Measurements from ENCODE around the gene ZSCAN9.

Gene ZSCAN9

DNA sequence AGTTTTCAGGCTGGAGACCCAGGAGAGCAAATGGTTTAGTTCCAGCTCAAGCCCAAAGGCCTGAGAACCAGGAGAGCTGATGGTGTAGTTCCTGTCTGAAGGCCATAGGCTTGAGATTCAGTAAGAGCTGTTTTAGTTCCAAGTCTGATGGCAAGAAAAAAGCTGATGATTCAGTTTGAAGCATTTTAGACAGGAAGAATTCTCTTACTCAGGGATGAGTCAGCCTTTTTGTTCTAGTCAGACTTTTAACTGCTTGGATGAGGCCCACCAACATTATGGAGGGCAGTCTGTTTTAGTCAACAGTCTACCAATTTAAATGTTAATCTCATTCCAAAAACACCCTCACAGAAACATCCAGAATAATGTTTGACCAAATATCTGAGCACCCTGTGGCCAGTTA, 44.4 kb downstream of the ZSCAN9 start:
- Histone ChIP-seq H3K27ac (ENCODE audit: low read depth, low read length) (no peak overlapping the region), H4K20me1 (ENCODE audit: low read depth, low read length) (no peaks in the 10 kb centered on the region), H3K4me3 (ENCODE audit: insufficient read depth, low read length, poor library complexity, severe bottlenecking) (no peak overlapping the region), H3K79me2 (ENCODE audit: insufficient read depth, low read length) (no peaks in the 10 kb centered on the region), H3K4me2 (ENCODE audit: low read depth, low read length, poor library complexity, severe bottlenecking) (no peak overlapping the region), H3K9ac (ENCODE audit: low read length) (no peak overlapping the region), H3K9me2 (replicated peaks; ENCODE audit: insufficient read depth, low read length) (no peaks in the 10 kb centered on the region), H3K9me3 (ENCODE audit: insufficient read depth, low read length) (no peaks in the 10 kb centered on the region), H3F3A (ENCODE audit: insufficient read depth) (no peaks in the 10 kb centered on the region; the same call in 1 of the 2 replicates), H2AFZ (ENCODE audit: low read depth, low read length, severe bottlenecking) (no peak overlapping the region), H3K36me3 (ENCODE audit: low read length) (no peaks in the 10 kb centered on the region), H3K27me3 (ENCODE audit: low read length) (no peaks in the 10 kb centered on the region)
- TF ChIP-seq EZH2phosphoT487 (conservative IDR thresholded peaks at IDR 0.05; ENCODE audit: low read length) = no peak
- TF ChIP-seq, protein P1, sequence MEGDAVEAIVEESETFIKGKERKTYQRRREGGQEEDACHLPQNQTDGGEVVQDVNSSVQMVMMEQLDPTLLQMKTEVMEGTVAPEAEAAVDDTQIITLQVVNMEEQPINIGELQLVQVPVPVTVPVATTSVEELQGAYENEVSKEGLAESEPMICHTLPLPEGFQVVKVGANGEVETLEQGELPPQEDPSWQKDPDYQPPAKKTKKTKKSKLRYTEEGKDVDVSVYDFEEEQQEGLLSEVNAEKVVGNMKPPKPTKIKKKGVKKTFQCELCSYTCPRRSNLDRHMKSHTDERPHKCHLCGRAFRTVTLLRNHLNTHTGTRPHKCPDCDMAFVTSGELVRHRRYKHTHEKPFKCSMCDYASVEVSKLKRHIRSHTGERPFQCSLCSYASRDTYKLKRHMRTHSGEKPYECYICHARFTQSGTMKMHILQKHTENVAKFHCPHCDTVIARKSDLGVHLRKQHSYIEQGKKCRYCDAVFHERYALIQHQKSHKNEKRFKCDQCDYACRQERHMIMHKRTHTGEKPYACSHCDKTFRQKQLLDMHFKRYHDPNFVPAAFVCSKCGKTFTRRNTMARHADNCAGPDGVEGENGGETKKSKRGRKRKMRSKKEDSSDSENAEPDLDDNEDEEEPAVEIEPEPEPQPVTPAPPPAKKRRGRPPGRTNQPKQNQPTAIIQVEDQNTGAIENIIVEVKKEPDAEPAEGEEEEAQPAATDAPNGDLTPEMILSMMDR (IDR thresholded peaks at IDR 0.05; ENCODE audit: insufficient read depth, low read length, poor library complexity, severe bottlenecking) = no peak

DNA sequence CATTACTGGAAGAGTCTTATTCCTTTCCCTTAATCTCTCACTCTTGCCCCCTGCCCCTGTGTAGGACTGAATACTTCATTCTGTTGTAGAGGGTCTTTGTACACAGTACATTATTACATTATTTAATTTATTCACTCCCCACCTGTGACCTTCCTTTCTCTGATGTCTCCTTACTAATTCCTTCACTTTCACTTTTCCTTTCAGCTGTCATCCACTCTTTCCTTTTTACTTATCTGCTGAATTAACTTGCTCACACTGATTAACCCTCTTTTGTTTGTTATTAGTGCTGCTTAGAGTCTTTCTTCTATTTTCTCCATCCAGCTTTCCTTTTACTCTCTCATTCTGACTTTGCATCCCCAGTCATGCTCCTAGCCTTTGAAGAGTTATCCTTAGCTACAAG, 49.8 kb downstream of the ZSCAN9 start:
- Histone ChIP-seq H3K9me3 (ENCODE audit: insufficient read depth, low read length) (no peaks in the 10 kb centered on the region), H3K4me3 (ENCODE audit: insufficient read depth, low read length, poor library complexity, severe bottlenecking) (no peak overlapping the region), H3K79me2 (ENCODE audit: insufficient read depth, low read length) (no peaks in the 10 kb centered on the region), H3K27ac (ENCODE audit: low read depth, low read length) (no peak overlapping the region), H2AFZ (ENCODE audit: low read depth, low read length, severe bottlenecking) (no peak overlapping the region), H3F3A (ENCODE audit: insufficient read depth) (no peaks in the 10 kb centered on the region), H3K27me3 (ENCODE audit: low read length) (no peaks in the 10 kb centered on the region), H3K4me2 (ENCODE audit: low read depth, low read length, poor library complexity, severe bottlenecking) (no peak overlapping the region), H3K9ac (ENCODE audit: low read length) (no peak overlapping the region), H3K9me2 (replicated peaks; ENCODE audit: insufficient read depth, low read length) (no peaks in the 10 kb centered on the region), H3K36me3 (ENCODE audit: low read length) (no peaks in the 10 kb centered on the region), H4K20me1 (ENCODE audit: low read depth, low read length) (no peaks in the 10 kb centered on the region)
- TF ChIP-seq EZH2phosphoT487 (conservative IDR thresholded peaks at IDR 0.05; ENCODE audit: low read length) = no peak
- TF ChIP-seq, protein P1 (IDR thresholded peaks at IDR 0.05; ENCODE audit: insufficient read depth, low read length, poor library complexity, severe bottlenecking) = no peak

DNA sequence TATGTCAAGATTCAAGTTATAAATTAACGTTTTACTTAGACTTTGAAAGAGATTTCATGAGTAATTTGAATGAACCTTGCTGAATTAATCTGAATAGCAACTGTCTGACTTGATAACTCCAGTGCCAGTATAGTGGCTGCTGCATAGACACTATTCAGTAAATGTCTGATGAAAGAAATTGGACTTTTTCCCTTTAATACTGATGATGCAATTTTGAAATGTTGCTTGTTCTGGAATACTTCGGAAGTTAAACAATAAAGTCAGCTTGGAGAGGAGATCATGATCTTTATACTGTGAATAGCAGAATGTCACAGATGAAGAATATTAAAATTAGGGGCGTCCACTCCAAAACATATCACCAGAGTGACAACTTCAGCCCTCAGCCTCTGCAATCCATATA, 52.7 kb downstream of the ZSCAN9 start:
- no peak overlapping the region for H3K4me2 ChIP-seq (ENCODE audit: low read depth, low read length, poor library complexity, severe bottlenecking)
- no peak overlapping the region for H3K27ac ChIP-seq (ENCODE audit: low read depth, low read length)
- H3K4me3 ChIP-seq (ENCODE audit: insufficient read depth, low read length, poor library complexity, severe bottlenecking) = no peak overlapping the region
- no peaks in the 10 kb centered on the region for H3K27me3 ChIP-seq (ENCODE audit: low read length)
- TF ChIP-seq, protein P1 (IDR thresholded peaks at IDR 0.05; ENCODE audit: insufficient read depth, low read length, poor library complexity, severe bottlenecking) = no peak
- TF ChIP-seq EZH2phosphoT487 (conservative IDR thresholded peaks at IDR 0.05; ENCODE audit: low read length) = no peak
- no peaks in the 10 kb centered on the region for H4K20me1 ChIP-seq (ENCODE audit: low read depth, low read length)
- H3K9ac ChIP-seq (ENCODE audit: low read length) = no peak overlapping the region
- no peaks in the 10 kb centered on the region for H3K9me3 ChIP-seq (ENCODE audit: insufficient read depth, low read length)
- H3K9me2 ChIP-seq (replicated peaks; ENCODE audit: insufficient read depth, low read length) = no peaks in the 10 kb centered on the region
- H3F3A ChIP-seq (ENCODE audit: insufficient read depth) = no peaks in the 10 kb centered on the region
- no peak overlapping the region for H2AFZ ChIP-seq (ENCODE audit: low read depth, low read length, severe bottlenecking)
- no peaks in the 10 kb centered on the region for H3K79me2 ChIP-seq (ENCODE audit: insufficient read depth, low read length)
- no peaks in the 10 kb centered on the region for H3K36me3 ChIP-seq (ENCODE audit: low read length)
